ENCODE measurements around the gene PFKP.

Gene PFKP

GRCh38 chr10:3119796-3120459 is 52.6 kb downstream of the PFKP start:
- no peak for DNase-seq

DNA sequence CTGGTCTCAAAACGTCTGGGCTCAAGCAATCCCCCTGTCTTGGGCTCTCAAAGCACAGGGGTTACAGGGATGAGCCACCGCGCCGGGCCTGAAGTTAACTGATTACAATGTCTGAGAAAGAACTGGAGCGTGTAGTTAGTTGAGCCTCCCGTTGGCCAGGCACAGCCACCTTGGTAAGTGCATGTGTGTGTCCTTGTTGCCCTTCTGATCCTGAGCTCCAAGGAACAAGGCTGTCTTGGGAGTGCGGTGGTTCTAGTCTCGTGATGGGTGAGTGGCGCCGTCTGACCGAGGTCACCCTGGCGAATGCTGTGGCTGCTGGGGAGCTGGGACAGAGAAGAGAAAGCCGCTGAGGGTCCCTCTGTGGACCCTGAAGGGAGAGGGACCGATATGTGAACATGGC is 54.7 kb downstream of the PFKP start:
- DNase-seq: no peak

DNA sequence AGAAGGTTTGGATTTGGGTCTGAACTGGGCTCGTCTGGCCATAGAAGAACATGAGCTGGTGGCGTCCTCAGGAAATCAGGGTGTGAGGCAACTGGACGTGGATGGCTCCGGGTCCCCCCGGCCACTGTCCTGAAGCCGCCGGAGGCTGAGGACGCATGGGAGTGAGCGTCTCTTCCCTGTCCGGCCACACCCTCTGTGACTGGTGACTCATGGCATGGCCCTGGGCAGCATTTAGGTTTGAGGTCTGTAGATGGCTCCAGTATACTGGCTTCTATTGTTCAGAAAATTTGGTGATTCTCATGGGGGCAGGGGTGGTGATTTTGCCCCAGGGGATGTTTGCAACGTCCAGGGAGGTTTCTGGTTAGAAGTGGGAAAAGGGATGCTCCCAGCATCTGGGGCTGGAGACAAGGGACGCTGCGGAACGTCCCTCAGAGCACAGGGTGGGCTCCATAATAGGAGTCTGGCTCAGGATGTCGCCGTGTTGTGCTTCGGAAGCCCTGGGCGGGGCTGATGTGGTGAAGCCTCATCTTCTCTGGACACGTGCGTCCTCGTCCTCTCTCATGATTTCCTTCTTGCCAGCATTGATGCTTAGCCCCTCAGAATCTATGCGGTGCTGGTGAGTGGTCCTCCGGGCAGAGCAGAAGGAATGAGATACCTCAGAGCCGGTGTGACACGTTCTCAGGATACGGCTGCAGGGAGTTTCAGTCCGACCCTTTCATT is 55.3 kb downstream of the PFKP start:
- no peak for DNase-seq

DNA sequence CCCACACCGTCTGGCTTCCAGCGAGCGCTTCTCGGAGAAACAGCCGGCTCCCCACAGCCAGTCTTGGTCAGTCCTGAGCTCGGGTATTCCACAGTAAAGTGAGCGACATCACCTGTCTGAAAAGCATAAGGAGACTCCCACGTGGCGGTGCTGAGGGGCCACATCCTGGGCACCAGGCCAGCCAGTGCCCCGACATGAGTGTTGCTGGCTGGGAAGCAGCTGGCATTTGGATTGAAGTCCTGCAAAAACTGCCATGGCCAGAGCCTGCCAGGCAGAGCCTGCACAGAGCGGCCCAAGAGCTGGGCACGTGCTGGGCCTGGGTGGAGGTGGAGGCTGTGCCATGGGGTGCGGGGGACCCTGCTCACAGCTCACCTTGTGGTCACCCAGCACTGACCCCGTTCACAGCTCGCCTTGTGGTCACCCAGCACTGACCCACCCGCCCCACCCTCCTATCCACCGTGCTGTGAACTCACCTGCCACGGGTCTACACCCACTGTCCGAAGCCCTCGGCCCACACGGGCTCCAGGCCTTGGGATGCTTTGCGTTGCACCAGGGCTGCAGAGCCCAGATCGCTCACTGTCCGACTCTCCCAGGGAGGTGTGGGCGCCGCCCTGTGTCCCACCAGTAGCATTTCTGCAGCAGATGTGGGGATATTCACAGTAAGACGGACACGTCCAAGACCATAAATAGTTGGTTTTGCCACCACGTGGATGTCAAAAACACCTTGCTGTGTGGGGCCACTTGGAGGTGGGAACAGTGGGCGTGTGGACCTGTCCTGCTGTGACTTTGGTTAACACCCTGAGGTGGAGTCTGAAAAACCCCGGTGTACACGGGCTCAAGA is 56.4 kb downstream of the PFKP start:
- DNase-seq: peak in 1 of 2 experiments; percentile 22

- no peak for DNase-seq
Observed at GRCh38 chr10:3124412-3125175, 57.2 kb downstream of the PFKP start.

GRCh38 chr10:3125527-3126170 is 58.3 kb downstream of the PFKP start:
- DNase-seq: no peak

- DNase-seq: peak in 1 of 2 experiments; percentile 19
Observed at GRCh38 chr10:3126249-3126648, 58.9 kb downstream of the PFKP start.

- DNase-seq: peak; percentile 76 to 83
Observed at GRCh38 chr10:3126741-3127346, 59.5 kb downstream of the PFKP start.

GRCh38 chr10:3127921-3128320 is 60.6 kb downstream of the PFKP start:
- DNase-seq: no peak

GRCh38 chr10:3128379-3129130 is 61.2 kb downstream of the PFKP start:
- DNase-seq: no peak

DNA sequence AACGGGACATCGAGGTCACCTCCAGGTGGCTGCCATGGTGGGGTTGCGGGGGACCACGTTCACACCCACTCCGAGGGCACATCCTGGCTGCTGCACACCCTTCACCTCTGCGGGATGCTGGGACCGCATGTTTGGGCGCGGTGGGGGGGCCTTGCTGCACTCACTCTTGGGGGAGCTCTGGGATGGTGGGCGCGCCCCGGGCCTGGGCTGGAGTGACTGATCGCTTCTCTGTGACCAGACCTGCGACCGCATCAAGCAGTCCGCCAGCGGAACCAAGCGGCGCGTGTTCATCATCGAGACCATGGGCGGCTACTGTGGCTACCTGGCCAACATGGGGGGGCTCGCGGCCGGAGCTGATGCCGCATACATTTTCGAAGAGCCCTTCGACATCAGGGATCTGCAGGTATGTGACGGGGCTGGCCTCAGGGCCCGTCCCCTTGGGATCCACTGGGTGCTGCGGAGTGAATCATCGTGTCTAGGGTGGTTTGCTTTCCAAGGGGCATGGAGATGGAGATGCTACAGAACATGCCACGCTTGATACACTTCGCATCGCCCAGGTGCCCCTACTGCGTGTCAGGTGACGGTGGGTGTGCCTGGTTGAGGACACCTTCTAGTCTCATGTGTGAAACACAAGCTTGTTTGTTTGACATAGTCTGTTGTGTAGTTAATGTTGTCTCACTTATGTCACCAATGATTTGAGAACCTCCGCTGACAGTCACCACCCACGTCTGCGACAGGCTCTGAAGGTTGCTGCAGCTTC is 62.4 kb downstream of the PFKP start:
- DNase-seq: no peak

GRCh38 chr10:3131098-3131497 is 63.8 kb downstream of the PFKP start:
- DNase-seq: no peak

- no peak for DNase-seq
Observed at GRCh38 chr10:3132036-3133025, 65.0 kb downstream of the PFKP start.

DNA sequence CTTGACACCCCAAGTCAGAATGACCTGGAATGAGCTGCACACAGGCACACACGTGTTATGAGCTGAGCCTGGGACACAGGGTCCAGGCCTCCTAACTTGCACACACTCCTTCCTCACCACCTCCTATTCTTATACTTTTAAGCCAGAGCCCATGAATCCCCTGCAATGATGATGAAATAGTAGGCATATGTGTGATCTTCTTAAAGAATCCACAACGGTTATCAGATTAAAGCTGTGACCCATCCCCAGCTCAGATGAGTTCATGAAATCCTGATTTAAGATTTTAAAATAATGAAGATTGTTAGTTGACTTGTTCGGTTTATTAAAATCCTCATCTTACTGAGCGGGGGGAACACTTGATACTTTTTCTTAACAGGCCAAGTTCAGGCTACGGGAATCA is 66.6 kb downstream of the PFKP start:
- DNase-seq: no peak

DNA sequence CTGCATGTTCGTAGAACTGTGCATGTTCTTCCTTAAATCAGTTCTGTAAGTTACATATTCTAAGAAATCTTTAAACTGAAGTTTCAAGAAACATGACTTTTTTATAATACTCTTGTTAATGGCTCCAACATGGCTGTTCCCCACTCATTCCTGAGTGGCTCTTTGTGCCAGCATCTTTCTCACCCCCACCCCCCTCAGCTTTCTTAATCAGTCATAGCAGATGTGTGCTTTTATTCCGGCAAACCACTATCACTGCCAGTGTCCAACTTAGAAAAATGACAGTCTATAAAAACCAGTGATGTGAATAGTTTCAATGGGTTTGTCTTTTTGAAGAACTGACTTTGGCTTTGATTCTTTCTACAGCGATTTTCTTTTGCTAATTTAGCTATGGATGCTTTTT is 67.7 kb downstream of the PFKP start:
- DNase-seq: no peak

- DNase-seq: peak in 1 of 2 experiments; percentile 3
Observed at GRCh38 chr10:3136336-3136735, 69.0 kb downstream of the PFKP start.

DNA sequence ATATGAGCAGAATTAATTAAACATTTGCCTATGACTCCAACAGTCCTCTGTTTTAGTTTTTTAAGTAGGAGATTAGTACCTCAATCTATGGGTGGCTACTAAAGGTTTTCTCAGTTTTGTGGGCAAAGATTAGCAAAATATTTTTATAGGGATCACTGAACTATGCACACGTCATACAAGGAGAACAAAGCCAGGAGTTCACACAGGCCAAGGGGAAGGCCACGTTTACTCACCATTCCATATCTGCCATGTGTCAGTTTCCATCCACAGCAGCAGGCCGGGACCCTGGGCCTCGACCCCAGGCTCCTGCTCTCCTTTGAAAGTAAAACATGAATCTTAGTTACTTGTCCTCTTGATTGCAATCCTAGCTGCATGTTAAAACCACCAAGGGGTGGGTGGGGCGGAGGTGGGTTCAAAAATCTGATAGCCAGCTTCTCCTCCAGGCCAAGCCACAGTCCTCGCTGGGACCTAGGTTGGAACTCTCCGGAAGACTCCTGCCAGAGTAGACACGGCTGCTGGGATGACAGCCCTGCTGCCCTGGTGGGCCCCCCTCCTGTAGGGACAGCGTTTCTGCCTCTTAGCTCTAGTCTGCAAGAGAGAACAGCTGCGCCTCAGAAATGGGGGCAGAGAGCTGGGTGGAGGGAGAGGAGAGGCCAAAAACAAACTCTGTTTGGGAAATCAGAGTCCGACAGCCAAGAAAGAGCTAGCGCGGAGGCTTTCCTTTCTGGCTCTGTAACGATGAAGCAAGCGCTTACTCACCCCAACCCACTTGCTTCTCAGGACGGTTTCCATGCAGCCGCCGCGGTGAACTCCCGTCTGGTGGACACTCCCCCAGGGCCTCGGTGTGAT is 69.6 kb downstream of the PFKP start:
- DNase-seq: no peak
